ENCODE results near the gene TENM3. TPM values are rescaled to one million over a fixed set of nuclear protein-coding genes. Genes with fewer than 3 reads are reported as not detected.
A peak's percentile ranks its signal among the peaks of the same experiment; 100 is the strongest.

TENM3 gene
- total RNA-seq, 1 donor from 2014 or later: 65.5 TPM

DNA sequence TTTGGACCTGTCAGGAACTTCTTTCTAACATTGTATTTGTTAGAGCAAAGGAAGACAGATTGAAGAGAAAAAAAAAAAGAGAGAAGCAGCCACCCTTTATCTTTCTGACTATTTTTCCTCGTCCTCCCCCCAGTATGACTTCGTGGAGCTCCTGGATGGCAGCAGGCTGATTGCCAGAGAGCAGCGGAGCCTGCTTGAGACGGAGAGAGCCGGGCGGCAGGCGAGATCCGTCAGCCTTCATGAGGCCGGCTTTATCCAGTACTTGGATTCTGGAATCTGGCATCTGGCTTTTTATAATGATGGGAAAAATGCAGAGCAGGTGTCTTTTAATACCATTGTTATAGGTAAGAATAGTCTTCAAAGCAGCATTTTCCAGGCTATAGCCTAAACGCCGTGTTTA lies 436.3 kb downstream of the TENM3 start:
- DNase-seq (ENCODE audit: low spot score): no peak

DNA sequence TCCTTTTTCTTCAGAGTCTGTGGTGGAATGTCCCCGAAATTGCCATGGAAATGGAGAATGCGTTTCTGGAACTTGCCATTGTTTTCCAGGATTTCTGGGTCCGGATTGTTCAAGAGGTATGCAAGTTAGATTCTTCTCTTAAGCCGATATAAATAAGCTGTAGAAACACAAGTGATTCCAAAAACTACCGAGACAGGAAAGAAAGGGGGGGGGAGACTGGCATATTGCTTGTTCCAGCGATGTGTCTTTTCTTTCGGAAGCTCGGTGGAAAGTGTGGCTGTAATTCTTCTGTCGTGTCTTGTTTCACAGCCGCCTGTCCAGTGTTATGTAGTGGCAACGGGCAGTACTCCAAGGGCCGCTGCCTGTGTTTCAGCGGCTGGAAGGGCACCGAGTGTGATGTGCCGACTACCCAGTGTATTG lies 437.0 kb downstream of the TENM3 start:
- no peak for DNase-seq (ENCODE audit: low spot score)

DNA sequence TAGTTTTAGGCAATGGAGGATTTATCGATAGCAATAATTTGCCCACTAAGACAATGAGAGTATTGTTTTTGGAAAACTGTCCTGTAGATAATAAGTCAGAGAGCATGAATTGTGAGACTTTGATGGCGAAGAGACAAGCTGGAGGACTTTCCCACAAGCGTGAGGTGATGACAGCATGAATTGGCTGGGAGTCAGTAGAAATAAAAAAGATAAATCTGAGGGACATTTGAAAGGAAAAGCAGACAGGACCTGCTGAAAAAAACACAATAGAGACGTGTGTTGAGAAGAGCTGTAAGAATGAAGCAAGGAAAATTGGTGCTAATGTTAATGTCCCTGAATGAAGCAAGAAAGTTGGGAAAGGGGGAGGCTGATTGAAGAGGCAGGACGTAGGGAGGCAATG lies 440.5 kb downstream of the TENM3 start:
- DNase-seq (ENCODE audit: low spot score): no peak

DNA sequence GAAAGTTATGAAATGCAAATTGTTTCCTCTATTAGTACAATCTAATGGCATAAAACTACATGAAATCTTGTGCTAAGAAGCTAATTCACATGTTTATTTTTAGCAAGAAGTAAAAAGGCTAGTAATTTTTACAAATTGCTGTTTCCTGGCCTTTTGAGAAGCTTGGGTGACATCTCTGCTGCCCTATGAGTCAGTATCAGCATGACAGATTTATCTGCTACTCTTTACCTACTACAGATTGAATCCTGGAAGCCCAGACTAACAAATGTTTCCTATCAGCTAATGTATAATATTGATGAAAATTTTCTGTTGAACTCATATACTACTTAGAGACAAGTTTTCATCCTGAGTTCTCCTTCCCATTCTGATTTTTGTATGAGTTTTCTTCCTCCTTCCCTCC lies 441.6 kb downstream of the TENM3 start:
- no peak for DNase-seq (ENCODE audit: low spot score)

DNA sequence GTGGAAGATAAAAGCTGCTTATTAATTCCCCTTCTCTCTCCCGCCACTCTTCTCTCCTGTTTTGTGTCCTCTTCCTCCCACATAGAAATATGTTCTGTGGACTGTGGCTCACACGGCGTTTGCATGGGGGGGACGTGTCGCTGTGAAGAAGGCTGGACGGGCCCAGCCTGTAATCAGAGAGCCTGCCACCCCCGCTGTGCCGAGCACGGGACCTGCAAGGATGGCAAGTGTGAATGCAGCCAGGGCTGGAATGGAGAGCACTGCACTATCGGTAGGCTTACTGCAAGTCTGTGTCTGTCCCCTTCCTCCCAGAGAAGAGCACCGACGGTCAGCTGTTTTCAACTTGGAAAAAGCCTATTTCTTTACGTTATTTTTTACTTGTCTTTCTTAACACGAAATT lies 444.9 kb downstream of the TENM3 start:
- DNase-seq (ENCODE audit: low spot score): no peak

DNA sequence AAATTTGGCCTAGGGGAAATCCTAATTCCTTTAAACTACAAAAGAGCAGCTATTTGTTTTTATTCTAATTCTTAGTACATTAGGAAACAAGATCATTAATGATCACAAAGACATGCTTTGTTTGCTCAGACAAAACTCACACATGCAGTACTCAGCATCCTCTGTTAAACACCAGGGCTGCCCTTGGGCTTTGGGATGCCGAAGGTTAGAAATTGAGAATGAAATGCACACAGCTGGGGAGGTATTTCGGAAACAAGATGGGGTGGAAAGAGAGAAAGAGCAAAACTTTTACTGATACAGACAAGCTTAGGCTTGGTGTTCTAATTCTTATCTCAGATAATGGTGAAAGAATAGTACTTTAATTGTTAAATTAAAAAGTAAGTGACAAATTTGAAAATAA lies 451.3 kb downstream of the TENM3 start:
- DNase-seq (ENCODE audit: low spot score): no peak

DNA sequence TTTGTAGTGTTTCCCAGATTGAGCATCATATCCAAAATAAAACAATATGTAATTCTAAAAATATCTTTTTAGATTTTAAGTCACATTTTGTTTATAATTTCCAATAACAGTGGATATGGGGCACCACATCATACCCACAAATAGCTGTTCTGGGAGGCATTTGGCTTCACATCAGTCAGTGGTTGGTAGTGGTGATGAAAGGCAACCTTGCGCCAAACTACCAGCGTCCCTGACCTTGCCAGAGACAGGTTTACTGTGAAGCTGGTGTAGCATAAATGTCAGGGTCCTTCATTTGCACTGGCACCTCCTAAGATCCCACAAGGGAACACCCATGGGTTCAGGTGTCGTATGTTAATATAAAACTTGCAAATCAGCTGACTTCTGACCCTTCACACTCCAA lies 451.8 kb downstream of the TENM3 start:
- no peak for DNase-seq (ENCODE audit: low spot score)

DNA sequence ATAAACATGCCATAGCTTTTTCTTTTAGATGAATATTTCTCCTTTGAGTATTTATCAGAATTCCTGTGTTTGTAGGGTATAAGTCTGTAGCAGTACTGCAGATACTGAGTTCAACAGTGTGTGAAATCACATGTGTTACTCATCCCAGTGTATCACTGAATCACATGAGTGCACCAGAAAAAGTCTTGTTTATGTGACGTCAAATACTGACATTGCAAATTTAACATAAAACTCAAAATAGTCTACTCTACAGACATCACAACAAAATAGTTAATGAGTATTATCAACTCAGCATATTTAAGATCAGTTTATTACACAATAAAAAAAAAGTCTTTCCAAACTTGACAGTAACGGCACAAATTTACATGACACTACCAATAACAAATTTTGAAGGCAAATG lies 452.6 kb downstream of the TENM3 start:
- no peak for DNase-seq (ENCODE audit: low spot score)

DNA sequence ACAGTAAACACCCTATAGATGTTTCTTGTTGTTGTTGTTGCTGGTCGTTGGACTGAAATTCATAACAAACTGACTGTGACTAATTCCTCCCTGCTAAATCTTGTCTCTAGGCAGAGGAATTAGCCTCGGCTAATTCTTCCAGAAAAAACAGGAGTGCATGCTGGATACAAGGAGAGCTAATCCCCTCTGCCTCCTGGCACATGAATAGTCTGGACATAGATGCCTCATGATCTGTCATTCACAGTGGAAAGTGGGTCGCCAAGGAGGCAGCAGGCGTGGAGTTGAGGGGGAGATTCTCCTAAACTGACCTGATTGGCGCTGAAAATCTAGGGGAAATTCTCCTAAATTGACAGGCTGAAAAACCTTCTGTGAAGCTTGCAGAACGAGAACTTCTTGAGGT lies 453.9 kb downstream of the TENM3 start:
- DNase-seq (ENCODE audit: low spot score): no peak

DNA sequence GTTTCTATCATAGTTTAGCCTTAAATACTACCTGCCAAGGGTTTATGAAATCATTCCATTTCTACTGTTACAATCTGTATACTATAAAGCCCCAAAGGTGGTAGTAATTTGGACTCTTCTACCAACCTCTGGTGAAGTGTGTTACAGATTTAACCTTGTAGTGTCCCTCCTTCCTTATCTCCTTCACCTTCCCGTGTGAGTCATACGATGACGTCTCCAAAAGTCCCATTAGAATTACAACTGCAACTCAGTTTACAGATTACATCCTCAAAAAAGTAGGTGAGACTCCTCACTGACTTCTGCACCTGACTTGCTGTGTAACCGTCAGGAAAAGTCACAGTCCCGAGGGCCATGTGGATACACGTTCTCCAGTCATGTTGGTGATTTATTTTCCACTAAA lies 455.0 kb downstream of the TENM3 start:
- DNase-seq (ENCODE audit: low spot score): no peak

DNA sequence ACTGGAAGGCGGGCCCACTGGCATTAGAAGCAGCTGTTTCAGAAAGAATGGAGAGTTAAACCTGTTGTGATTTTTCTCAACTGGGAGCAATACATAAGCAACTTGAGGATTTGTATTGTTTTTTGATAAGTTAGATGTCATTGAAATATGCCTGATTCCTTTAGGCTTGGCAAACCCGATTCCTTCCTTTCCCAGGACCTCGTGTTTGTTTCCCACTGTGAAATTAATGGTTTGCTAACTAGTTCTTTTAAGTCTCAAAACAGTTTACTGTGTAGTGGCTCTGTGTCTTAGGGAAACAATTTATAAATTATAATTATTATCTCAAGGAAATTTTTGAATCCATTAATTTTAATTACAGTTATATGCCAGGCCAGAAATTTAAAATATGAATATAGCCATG lies 456.0 kb downstream of the TENM3 start:
- no peak for DNase-seq (ENCODE audit: low spot score)

DNA sequence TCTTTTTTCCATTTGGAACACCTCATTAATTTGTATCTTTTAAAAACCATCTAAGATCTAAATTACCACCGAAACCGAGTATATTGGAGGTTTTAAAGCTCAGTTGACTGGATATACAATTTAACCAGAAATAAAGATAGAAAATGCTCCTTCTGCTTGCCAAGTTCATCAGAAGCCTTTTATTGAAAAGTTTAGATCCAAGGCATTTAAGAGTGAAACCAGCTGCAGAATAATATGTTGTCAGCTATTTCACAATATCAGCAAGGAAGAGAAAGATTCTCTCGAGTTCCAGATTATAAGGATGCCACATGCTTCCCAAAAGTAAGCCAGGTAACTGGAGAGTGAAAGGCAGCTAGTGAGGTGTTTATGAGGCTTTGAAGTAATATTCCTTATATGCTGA lies 456.6 kb downstream of the TENM3 start:
- peak; percentile 55 for DNase-seq (ENCODE audit: low spot score)

DNA sequence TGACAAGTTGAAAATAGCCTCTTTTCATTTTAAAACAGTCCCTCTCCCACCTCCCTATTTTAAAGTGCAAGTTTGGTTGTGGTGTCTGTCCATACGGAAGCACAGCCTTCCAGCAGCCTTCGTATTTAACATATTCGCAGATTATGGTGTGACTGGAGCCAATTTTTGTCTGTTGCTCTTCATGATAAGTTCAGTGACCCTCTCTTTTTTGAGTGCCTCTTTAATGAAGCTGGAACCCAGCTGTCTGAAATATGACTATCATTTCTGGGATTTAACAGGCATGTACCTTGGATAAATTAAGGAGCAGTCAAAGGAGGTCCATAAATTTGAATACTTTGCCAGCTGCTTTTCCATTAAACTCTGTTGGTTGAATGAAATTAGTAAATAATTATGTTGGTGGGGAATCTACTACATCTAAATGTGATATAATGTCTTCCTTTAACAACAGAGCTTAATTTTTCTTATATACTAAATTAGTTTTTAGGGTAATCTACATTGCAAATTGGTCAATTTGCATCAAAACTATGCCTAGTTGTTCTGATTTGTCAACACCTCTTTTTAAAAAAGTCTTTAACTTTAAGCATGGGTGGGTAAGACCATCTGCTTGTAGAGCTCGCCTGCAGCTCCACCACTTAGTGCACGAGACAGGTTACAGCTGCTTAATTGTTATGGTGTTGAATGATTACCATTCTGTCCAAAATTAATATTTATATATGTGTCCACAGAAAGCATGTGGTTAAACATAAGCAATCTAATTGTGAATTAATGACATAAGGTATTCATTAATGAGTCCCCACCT lies 457.4 kb downstream of the TENM3 start:
- no peak for DNase-seq (ENCODE audit: low spot score)

DNA sequence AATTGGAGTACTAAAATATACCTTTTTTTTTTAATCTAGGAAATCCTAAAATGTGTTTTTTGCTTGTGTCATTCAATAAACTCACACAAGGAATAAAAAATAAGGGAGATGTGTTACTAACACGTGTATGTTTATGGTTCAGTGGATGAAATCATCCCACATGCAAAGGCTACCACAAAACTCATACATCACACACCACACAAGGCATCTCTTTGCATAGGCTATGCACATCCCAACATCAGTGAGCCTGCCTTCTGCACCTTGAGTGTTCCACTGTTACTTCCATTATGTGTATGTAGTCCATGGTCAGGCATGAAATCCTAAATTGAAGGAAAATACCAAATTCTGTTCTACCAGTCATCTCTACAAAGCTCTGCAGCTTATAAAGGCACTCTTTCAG lies 460.9 kb downstream of the TENM3 start:
- no peak for DNase-seq (ENCODE audit: low spot score)

DNA sequence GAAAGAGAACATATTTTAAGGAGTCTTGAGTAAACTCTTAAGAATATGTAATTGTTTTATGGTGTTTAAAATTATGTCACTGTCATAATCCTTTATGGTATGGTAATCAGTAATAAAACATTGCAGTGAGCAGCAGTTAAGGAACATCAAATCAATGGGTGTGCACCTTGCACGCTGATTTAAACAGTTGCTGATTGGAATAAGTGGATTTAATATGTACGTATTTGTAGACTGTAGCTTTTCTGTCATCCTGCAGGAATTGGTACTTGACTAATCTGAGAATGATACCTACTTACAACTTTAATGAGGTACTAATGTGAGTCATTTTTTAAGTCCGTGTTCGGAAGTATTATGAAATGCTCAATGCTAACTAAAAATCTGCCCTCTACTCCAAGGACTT lies 461.7 kb downstream of the TENM3 start:
- DNase-seq (ENCODE audit: low spot score): no peak

DNA sequence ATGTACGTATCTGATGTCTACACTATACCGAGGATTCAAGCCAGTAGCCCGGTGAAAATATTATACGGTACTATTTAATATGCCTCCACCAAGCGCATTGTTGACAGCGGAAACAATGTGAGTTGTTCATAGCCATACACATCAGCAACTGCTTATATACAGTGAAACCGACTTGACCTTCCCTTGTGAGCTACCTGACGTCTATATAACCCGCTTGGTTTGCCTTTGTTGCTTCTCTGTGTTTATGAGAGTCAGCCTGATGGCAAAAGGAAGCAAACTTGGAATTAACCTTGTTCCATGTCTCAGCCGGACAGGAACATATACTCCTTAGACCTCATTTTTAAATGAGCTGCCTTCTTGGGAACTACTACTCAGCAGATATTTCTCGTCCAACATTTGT lies 462.2 kb downstream of the TENM3 start:
- DNase-seq (ENCODE audit: low spot score): no peak

DNA sequence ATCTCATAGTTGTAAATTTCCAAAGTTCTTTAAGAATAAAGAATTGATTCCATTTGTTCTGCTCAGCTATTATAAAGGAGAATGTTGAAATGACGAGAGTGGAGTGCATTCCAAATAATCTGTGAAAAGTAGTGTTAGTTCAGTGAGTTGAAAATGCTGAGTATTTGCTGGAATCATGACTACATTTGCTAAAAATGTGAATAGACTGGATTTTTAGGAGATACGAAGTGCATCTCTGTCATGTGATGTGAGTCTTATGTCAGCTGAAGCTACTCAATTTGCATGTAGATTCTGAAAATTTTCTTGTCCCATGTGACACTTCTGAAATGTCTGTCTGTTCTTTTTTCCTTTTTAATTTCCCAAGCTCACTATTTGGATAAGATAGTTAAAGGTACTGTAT lies 468.0 kb downstream of the TENM3 start:
- DNase-seq (ENCODE audit: low spot score): peak; percentile 63

DNA sequence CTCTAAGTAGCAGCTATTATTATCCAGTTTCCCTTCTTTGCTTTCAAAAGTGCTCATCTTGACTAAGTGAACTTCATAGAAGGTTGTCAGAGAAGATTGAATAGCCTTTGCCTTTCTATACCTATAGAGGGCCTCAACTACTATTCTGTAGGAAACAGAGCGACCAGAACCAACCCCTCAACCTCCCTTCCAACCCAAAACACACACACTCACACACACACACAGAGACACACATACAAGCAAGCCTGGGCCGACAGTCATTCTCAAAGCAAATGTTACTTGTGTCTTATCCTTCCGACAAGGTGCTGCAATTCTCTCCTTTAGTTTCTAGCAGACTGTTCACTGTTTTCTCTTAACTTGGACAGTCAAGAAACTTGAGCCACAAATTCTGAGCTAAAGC lies 472.3 kb downstream of the TENM3 start:
- DNase-seq (ENCODE audit: low spot score): no peak

DNA sequence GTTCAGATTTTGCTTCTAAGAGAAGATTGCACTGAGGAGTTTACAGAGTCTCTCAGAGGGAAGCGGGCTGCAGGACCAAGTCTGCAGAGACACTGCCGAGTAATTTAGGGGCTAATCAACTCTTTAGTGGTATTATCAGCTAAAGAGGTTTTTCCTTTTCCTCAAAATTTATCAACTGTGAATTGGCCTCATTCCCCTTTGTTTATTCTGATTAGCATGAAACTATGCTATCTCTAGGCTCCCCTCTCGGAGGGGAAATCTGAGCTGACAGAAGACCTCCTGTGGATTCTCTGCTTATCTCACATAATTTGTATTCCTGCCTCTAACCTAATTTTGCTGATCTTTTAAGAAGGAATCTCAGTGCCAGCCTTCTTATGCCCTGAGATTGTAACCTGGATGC lies 473.0 kb downstream of the TENM3 start:
- no peak for DNase-seq (ENCODE audit: low spot score)

DNA sequence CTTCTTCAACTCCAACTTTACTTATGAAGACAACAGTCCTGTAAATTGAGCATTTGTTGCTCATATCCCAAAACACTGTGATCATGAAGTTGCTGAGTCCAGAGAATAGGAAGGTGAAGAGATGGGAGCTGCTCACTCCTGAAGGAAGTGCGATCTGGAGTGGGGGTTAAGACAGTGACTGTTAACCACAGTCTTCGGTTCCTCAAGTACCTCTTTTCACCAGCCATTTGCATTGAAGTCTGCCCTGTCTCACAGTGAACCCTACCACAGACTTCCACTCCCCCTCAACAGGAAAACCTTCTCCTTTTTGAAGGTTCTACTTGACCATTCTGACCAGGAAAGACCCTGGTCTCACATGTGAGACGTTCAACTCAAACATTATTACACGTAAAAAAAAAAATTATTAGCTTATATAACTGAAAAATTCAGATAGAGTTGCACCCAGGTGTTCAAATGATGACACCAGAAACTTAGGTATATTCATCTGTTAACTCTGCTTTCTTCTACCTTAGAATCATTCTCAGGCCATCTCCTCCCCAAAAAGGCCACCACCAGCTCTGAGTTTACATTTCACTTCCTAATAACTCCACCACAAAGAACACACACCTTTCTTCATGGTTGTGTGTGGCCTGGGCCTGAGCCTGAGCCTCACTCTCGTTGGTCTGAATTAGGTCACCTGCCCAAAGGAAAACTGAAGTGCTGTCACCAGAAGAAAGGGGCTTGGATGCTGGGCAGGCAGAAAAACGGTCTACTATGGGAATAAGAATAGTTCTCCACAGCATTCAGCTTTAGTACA lies 474.8 kb downstream of the TENM3 start:
- no peak for DNase-seq (ENCODE audit: low spot score)

DNA sequence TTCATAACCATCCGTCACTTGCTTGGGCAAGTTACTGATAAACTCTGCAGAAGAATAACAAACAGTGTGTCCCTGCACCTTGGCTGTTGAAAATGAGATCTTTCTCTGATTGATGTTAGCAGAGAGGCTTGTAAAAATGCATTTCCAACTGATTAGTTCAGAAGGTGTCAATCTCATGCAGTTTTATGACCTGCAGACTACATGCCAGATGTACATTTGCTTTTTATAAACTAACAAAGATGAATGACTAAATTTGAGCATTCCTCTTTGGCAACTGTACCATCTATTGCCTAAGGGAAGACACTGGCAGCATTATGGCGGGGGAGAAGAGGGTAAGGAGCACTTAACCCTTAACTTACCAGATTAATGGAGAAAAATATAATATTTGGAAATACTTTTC lies 481.2 kb downstream of the TENM3 start:
- peak; percentile 27 for DNase-seq (ENCODE audit: low spot score)

DNA sequence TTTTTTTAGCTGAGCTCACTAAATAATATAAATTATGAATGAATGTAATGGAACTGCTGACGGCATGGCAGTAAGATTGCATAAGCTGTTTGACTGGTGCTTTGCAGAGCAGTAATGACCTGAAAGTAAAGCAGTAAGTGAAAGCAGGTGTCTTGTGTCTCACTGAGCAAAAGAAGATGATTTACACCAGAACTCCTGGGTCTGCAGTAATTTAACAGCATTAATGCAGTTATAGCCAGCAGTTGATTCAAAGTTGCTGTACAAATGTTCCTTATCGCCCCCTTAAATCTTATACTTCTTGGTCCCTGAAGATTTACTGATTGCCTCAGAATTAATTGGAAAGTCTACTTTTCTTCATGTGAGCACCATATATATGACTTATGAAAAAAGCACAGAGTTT lies 486.3 kb downstream of the TENM3 start:
- DNase-seq (ENCODE audit: low spot score): peak; percentile 14

DNA sequence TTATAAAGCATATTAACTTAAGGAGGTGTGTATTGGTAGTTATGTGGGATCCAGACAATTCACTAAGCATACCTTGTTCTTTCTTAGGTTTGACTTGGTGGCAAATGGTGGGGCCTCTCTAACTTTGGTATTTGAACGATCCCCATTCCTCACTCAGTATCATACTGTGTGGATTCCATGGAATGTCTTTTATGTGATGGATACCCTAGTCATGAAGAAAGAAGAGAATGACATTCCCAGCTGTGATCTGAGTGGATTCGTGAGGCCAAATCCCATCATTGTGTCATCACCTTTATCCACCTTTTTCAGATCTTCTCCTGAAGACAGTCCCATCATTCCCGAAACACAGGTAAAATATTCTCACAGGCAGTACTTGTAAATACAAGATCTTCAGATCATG lies 487.6 kb downstream of the TENM3 start:
- DNase-seq (ENCODE audit: low spot score): no peak

Measured in umbilical cord (tissue), 2 donors.